Breast epithelium (tissue), 4 donors: ENCODE results near the gene KLK4. TPM values are rescaled to one million over a fixed set of nuclear protein-coding genes. Genes with fewer than 3 reads are reported as not detected.

Experiments used
- DNase-seq, 2 donors: peaks; one replicate each; pipeline ENCODE4 v3.0.0-alpha.2; 2019; ENCODE audit warnings: low spot score in 2 of 2
- H3K27ac ChIP-seq, 2 donors: fragments of 200-600 bp; sonication (generic) in 1 of 2; one replicate each; pipeline ENCODE4 v1.5.1; 2016 to 2019; ENCODE audit warnings: mild to moderate bottlenecking in 1 of 2
- H3K27me3 ChIP-seq, 2 donors: fragments of 200-600 bp; sonication (generic) in 1 of 2; one replicate each; pipeline versions ENCODE4 v1.5.1 to v1.6.0; 2017 to 2019; ENCODE audit warnings: control low read depth in 1 of 2, mild to moderate bottlenecking in 1 of 2
- H3K36me3 ChIP-seq: fragments of 200-600 bp; one replicate; pipeline ENCODE4 v1.5.1; 2019
- H3K4me1 ChIP-seq, 2 donors: fragments of 200-600 bp; sonication (generic); one replicate each; pipeline ENCODE4 v1.5.1; 2016 to 2019; ENCODE audit warnings: control low read depth in 1 of 2
- H3K4me3 ChIP-seq, 3 donors: fragments of 200-600 bp; sonication (generic); 1 replicate in 2 of 3; 2 replicates in 1 of 3; pipeline ENCODE4 v1.5.1; 2016 to 2019; ENCODE audit warnings: mild to moderate bottlenecking in 3 of 3, moderate library complexity in 2 of 3
- H3K9me3 ChIP-seq, 2 donors: fragments of 200-600 bp; sonication (generic) in 1 of 2; one replicate each; pipeline ENCODE4 v1.5.1; 2016 to 2019; ENCODE audit warnings: control low read depth in 1 of 2
- POLR2A ChIP-seq: fragments of 450-650 bp; IDR thresholded peaks from one replicate; pipeline ENCODE4 v1.6.1; 2016; ENCODE audit warnings: antibody characterized with exemption, mild to moderate bottlenecking, moderate library complexity
- POLR2AphosphoS5 ChIP-seq, 3 donors: sonication (generic); formaldehyde crosslinking; IDR thresholded peaks; one replicate each; pipeline ENCODE4 v1.6.1; 2017; ENCODE audit warnings: antibody characterized with exemption in 3 of 3
- intact Hi-C: fragments of 100-400 bp; cut with DNase I; formaldehyde crosslinking; loops from one replicate; pipeline ENCODE4 v1.15.1; 2023; ENCODE audit warnings: low total_unique reads
- total RNA-seq, 3 donors: library from RNA; depleted of rRNA; stranded (reverse); fragments of >200 nt; gene quantifications; one replicate each; pipeline ENCODE4 v1.1.0, GENCODE V29; 2016
- TF ChIP-seq, protein P1 (sequence below), 3 donors: fragments of 450-650 bp; IDR thresholded peaks; one replicate each; pipeline ENCODE4 v1.5.1; 2016 to 2017; ENCODE audit warnings: antibody characterized with exemption in 3 of 3, mild to moderate bottlenecking in 3 of 3, moderate library complexity in 3 of 3

KLK4 gene
- total RNA-seq, 3 donors from 2014 or later = not detected

DNA sequence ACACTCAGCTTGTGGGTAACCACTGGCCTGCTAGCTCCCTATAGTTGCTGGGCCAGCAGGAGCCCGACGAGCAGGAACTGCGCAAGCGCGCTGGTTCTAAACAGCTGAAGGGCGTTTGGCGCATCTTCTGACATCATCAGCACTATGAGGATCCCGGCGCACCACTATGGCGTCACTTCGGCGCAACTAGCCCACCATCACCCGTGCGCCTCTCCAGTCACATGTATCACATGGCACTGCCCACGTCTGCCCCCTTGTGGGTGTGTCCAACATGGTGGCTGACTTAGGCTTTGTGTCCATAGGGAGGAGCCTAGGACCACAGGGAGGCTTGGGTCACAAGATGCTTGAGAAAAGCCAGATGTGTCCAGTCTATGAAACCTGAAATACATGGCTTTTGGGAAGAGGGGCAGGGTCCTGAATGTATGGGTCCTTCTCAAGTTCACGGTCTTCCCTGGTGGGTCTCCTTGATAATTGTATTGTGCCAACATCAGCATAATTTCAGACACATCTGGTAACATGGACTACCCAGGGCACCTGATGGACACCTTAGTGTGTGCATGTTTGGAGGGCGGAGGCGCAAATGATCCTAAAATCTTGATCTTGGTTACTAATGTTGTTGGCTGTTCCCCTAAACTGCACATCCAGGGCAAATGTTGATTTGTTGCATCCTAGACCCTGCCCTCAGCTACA lies 18.0 kb downstream of the KLK4 start:
- intact Hi-C loops = loop anchor here (1.0 kb wide), 1 partner anchor 27 kb away; no protein-coding TSS in a partner anchor
- no peaks in the 10 kb centered on the region for H3K36me3 ChIP-seq
- DNase-seq = no peak
- no peak overlapping the region for H3K4me3 ChIP-seq
- no peaks in the 10 kb centered on the region for H3K9me3 ChIP-seq
- TF ChIP-seq POLR2AphosphoS5 (IDR thresholded peaks at IDR 0.05) = no peak
- TF ChIP-seq, protein P1, sequence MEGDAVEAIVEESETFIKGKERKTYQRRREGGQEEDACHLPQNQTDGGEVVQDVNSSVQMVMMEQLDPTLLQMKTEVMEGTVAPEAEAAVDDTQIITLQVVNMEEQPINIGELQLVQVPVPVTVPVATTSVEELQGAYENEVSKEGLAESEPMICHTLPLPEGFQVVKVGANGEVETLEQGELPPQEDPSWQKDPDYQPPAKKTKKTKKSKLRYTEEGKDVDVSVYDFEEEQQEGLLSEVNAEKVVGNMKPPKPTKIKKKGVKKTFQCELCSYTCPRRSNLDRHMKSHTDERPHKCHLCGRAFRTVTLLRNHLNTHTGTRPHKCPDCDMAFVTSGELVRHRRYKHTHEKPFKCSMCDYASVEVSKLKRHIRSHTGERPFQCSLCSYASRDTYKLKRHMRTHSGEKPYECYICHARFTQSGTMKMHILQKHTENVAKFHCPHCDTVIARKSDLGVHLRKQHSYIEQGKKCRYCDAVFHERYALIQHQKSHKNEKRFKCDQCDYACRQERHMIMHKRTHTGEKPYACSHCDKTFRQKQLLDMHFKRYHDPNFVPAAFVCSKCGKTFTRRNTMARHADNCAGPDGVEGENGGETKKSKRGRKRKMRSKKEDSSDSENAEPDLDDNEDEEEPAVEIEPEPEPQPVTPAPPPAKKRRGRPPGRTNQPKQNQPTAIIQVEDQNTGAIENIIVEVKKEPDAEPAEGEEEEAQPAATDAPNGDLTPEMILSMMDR (IDR thresholded peaks at IDR 0.05) = no peak
- H3K27ac ChIP-seq = no peak overlapping the region
- no peaks in the 10 kb centered on the region for H3K4me1 ChIP-seq
- H3K27me3 ChIP-seq = peaks cover 0 to 5% of the 10 kb centered on the region in 2 donors

DNA sequence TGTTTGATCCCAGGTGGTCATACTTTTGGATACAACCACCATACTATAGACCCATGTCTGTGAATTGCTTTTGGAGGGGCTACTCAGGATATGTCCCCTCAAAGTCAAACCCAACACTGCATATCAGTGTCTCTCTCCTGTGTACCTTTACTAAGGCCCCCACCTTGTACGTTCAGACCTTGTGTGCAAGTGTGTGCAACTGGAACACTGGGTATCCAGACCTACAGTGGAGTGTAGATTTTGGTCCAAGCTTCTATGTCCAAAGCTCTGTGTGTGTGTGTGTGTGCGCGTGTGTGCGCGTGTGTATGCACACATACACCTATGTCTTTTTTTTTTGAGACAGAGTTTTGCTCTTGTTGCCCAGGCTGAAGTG lies 20.0 kb downstream of the KLK4 start:
- Histone ChIP-seq H3K4me3 (no peak overlapping the region), H3K27me3 (peaks cover 0 to 15% of the 10 kb centered on the region in 2 donors), H3K36me3 (no peaks in the 10 kb centered on the region), H3K9me3 (no peaks in the 10 kb centered on the region), H3K27ac (no peak overlapping the region), H3K4me1 (no peaks in the 10 kb centered on the region)
- TF ChIP-seq POLR2AphosphoS5 (IDR thresholded peaks at IDR 0.05) (no peak), POLR2A (no peak)
- TF ChIP-seq, protein P1 (IDR thresholded peaks at IDR 0.05) = no peak
- intact Hi-C loops = no loop called here
- DNase-seq = no peak

DNA sequence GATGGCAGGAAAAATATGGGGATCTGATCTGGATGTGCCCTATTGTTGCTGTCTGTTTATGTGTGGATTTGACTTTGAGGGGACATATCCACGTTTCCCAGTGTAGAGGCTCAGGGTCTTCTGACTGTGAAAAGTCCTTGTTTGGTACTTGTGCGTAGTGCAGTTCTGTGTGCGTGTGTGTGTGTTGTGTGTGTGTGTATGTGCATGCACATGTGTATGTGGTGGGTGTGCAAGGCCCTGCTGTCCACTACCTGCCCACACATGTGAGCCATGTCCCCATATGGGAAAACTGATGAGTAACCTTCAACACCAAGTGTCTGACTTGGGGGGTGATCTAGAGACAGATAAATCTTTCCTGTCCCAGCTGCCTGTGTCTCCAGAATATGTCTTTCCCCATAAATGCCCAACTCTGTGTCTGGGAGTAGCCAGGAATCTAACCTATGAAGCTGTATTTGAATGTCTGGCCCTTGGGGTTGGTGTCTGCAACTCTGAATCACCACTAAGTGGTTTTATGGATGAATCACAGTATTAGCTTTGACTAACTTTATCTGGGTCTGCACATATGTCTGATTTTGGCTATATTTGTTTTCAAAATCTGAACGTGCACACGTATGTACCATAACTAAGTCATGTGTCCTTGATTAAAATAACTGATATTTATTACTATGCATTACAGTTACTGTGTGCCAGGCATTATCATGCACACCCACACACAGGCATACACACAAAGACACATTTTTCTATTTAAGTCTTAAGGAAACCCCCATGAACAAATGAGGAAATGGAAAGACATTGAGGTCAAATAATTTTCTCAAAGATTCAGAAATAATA lies 20.6 kb downstream of the KLK4 start:
- no peak for DNase-seq
- H3K36me3 ChIP-seq = no peaks in the 10 kb centered on the region
- no peak overlapping the region for H3K27ac ChIP-seq
- TF ChIP-seq POLR2A = no peak
- TF ChIP-seq, protein P1 (IDR thresholded peaks at IDR 0.05) = no peak
- TF ChIP-seq POLR2AphosphoS5 (IDR thresholded peaks at IDR 0.05) = no peak
- H3K9me3 ChIP-seq = no peaks in the 10 kb centered on the region
- intact Hi-C loops = no loop called here
- peaks cover 0 to 15% of the 10 kb centered on the region in 2 donors for H3K27me3 ChIP-seq
- H3K4me3 ChIP-seq = no peak overlapping the region
- no peaks in the 10 kb centered on the region for H3K4me1 ChIP-seq

DNA sequence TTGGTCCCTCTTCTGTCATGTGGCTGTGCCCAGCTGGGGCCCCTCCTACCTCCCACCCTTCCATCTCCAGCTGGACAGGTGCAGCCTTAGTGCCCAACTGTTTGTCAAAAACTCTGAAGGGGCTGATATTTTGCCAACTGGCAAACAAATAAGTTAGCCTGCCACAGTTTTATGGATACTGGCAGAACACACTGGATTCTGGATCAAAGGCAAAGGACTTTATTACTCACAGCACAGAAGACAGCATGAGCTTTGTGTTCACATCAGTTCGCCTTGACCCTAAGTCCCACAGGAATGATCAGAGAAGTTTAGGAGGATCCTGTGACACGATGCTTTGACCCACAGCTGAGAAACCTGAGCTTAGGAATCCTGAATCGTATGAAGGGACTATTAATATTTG lies 21.6 kb downstream of the KLK4 start:
- Histone ChIP-seq H3K36me3 (no peaks in the 10 kb centered on the region), H3K4me1 (no peaks in the 10 kb centered on the region), H3K9me3 (no peaks in the 10 kb centered on the region), H3K27me3 (peaks cover 0 to 13% of the 10 kb centered on the region in 2 donors), H3K4me3 (no peak overlapping the region), H3K27ac (no peak overlapping the region)
- intact Hi-C loops = no loop called here
- DNase-seq = no peak
- TF ChIP-seq POLR2A (no peak), POLR2AphosphoS5 (IDR thresholded peaks at IDR 0.05) (no peak)
- TF ChIP-seq, protein P1 (IDR thresholded peaks at IDR 0.05) = no peak

DNA sequence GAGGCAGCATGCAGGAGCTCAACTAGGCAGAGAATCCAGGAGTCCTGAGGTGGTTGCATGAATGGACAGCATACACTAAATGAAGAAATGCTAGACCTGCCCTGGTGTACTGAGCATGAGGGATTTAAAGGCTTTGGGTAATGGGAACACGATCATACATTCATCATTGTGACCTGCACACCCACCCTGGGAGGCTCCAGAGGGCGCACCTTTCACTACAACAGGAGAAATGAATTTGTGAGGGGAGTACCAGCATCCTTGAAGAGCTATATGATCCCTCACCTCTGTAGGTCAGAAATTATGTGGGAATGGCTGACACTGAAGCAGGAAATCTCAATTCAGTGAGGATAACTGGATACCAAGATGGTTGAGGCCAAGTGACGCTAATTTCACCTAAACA lies 29.0 kb downstream of the KLK4 start:
- Histone ChIP-seq H3K9me3 (no peaks in the 10 kb centered on the region), H3K4me3 (no peak overlapping the region), H3K27ac (no peak overlapping the region), H3K36me3 (no peaks in the 10 kb centered on the region), H3K4me1 (no peaks in the 10 kb centered on the region), H3K27me3 (peaks cover 0 to 8% of the 10 kb centered on the region in 2 donors)
- TF ChIP-seq, protein P1 (IDR thresholded peaks at IDR 0.05) = no peak
- TF ChIP-seq POLR2A (no peak), POLR2AphosphoS5 (IDR thresholded peaks at IDR 0.05) (no peak)
- DNase-seq = no peak
- intact Hi-C loops = no loop called here
